H4 (cell line): Measurements from ENCODE around the gene HORMAD2. TPM values are rescaled to one million over a fixed set of nuclear protein-coding genes. Genes with fewer than 3 reads are reported as not detected.

Experiments used
- DNase-seq: peaks from one replicate; pipeline ENCODE4 v3.0.0-alpha.2; 2015; ENCODE audit warnings: low spot score
- total RNA-seq: library from RNA; depleted of rRNA; stranded (reverse); fragments of >200 nt; shearing (Covaris generic); gene quantifications from 2 replicates; pipeline ENCODE4 v1.2.3, GENCODE V29; 2014

Gene HORMAD2
- total RNA-seq, 1 experiment from 2014 or later, result not detected

- DNase-seq, result no peak
These were observed 87.5 kb downstream of the HORMAD2 start for GRCh38 chr22:30167734-30168133.

GRCh38 chr22:30169002-30169401, 88.7 kb downstream of the HORMAD2 start:
- no peak for DNase-seq

- DNase-seq, result no peak
These were observed 89.9 kb downstream of the HORMAD2 start for GRCh38 chr22:30170129-30170528.

DNA sequence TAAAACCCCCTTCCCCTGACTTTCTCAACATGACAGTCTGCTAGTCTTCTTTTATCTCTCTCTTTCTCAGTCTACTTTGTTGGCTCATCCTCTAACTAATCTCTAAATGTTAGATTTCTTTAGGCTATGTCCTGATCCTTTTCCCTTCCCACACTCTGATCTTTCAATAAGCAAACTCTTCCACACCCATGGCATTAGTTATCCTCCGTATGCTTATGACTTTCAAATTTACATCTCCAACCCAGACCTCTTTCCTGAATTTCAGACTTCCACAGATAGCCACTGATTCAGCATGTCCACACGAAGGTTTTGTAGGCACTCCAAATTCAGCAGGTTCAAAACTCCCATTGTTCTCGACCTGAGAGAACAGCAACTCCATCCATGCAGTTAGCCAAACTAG, 90.7 kb downstream of the HORMAD2 start:
- no peak for DNase-seq

GRCh38 chr22:30175690-30176288, 95.5 kb downstream of the HORMAD2 start:
- no peak for DNase-seq

GRCh38 chr22:30176431-30176830, 96.2 kb downstream of the HORMAD2 start:
- no peak for DNase-seq

DNA sequence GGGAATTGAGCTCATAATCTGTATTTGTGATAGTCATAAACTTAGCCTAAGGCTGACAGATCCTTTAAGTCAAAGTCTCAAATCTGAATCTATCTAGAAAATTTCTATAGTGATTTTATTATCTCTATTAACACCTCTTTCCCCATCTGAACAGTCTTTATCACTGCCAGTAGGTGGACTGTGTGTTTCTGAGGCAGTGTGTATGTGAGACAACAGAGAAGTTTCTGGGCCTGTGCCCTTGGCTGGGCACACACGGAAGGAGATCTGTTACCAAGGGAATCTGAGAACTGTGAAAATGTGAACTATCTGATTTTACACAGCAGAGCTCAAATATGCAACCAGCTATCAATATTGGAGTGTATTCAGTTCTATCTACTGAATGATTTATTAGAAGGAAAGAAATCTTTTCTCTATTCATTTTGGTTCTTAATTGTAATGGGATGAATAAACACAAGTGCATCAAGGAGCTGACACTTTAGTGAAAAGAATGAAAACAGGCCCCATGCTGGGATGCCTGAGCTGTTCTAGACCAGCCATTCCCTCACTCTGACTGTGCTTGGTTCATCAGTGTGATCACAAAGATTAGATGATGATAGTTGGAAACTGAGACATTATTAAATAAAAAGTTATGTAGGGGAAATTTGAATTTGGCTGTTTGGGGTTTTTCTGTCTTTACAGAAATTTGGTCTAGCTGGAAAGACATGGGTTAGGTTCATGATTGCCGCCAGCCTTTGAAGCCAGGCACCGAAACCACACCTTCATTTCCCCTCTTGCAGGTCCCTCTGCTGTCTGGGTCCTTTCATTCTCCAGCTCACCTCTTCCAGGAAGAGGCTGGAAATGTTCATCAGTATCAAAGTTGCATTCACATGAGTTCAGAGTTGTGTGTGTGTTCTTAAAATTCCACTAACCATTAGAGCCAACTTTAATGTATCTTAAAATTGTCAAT, 98.2 kb downstream of the HORMAD2 start:
- no peak for DNase-seq

DNA sequence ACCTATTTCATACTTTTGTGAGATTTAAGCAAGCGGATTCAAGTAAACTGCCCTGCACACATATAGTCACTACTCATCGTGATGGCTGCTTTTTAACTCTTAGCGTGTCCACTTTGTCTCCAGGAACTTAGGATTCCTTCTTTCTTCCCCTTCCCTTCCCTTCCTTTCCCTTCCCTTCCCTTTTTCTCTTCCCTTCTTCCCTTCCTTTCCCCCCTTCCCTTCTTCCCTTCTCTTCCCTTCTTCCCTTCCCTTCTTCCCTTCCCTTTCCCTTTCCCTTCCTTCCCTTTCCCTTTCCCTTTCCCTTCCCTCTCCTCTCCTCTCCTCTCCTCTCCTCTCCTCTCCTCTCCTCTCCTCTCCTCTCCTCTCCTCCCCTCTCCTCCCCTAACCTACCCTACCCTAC, 100.4 kb downstream of the HORMAD2 start:
- no peak for DNase-seq

DNA sequence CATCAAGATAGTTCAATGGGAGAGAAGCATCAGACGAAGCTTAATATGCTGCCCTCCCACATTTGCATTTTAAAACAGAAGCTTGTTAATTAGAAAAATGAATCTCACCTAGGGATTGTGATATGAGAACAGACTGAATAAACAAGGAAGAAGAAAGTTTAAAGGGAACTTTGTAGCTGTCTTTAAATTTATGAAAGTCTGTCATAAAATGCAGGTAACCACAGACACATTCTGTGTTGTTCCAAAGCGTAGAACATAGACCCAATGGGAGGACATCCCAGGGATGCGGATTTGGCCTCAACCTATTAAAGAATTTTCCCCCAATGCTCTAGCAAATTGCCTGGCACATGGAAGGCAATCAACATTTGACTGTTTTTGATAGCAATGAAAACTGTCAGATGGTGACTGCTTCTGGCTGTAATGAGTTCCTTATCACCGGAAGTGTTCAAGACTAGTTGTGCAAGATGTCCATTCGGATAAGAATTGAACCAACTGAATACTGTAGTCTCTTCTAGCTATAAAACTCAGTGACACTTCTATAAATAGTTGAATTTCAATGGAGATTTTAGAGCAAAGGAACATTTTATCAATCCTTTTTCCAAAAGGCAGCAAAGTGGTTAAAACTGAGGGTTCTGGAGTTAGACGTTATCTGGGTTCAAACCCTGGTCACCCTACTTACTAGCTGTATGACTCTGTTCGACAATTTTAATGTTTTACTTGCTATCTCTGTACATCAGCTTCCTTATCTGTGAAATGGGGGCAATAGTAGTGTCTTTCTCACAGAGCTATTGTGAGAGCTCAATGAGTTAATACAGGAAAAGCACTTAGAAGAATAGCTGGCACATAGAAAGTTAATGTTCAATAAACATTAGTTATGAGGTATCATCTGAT, 101.4 kb downstream of the HORMAD2 start:
- DNase-seq, result no peak

GRCh38 chr22:30182350-30182745, 102.1 kb downstream of the HORMAD2 start:
- DNase-seq, result no peak

DNA sequence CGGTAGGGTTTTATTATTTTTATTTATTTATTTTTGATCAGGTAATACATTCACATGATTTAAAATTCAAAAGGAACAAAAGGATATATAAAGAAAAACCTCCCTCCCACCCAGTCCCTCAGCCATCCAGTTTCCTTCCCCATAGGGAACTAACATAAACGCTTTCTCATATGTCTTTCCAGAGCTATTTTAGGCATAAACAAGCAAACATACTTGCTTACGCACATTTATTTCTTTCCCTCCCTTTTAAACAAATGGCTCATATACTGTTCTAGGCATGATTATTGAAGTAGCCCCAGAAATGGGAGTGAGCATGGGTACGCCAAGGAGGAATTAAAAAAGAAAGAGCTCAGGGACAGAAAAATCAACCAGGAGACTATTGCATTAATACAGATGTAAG, 102.6 kb downstream of the HORMAD2 start:
- DNase-seq, result peak; percentile 51

DNA sequence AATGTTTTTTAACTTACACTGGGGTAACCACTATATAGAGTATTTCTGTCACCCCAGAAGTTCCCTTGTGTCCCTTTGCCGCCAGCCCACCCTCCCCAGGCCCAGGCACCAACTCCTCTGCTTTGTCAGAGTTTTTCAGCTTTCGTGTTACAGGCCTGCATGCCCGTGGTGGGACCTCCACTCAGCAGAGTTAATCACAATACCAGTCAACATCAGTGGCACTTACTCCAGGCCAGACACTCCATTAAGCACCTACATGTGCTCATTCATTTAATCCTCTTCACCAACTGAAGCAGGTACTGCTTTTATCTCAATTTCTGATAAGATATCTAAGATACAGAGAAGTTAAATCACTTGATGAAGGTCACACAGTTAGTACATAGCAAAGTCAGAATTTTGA, 103.0 kb downstream of the HORMAD2 start:
- no peak for DNase-seq

DNA sequence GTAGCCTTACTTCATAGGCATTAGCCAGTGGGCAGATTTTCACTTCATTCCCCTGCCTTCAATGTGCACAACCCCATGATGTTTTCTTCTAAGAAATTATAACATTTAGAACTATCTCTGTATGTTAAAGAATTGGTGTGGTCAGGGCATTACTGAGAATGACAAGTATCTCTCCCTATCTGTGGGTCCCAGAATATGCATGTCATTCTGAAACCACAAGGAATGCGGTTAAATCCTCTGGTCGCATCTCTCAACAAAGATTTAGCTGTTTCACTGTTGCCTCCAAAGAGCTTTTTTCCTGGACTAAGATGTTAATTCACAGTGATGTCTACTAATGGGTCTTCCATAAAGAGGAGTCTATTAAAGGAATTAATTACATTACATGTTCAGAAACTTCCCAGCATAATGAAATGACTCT, 103.6 kb downstream of the HORMAD2 start:
- DNase-seq, result no peak

DNA sequence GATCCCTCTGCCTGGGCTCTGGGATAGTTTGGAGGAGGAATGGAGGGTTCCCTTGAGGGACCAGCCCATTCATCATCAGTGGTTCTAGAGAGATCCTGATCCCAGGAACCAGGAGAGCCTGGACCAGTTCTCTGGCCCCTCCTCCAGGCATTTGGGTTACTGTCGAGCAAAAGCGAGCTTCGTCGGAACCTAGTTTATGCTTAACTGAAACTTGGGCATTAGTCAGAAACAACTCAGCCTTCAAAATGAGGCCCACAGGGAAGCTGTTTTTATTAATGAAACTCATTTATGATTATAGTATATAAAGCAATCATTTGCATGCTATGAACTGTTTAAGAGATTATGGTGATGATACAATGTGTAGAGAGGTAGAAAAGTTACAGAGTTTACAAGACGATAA, 104.9 kb downstream of the HORMAD2 start:
- no peak for DNase-seq

GRCh38 chr22:30185549-30185948, 105.3 kb downstream of the HORMAD2 start:
- no peak for DNase-seq

DNA sequence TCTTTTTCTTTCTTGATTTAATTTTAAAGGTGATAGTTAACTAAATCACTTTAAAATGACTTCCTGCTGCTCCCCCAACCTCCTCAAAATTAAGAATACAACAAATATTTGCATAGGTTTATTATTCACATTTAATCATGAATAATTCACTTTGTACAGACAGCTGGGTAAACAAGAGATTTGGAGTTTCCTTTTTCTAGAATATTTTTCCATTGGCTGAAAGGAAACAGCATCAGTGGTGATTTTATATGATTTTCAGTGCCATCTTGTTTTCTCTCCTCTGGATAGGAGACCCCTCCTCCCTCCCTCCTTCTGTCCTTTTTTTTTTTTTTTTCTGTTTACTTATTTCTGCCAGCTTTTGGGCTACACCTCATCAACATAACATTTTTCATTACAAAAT, 105.8 kb downstream of the HORMAD2 start:
- DNase-seq, result no peak

- no peak for DNase-seq
These were observed 106.2 kb downstream of the HORMAD2 start for GRCh38 chr22:30186510-30186909.

DNA sequence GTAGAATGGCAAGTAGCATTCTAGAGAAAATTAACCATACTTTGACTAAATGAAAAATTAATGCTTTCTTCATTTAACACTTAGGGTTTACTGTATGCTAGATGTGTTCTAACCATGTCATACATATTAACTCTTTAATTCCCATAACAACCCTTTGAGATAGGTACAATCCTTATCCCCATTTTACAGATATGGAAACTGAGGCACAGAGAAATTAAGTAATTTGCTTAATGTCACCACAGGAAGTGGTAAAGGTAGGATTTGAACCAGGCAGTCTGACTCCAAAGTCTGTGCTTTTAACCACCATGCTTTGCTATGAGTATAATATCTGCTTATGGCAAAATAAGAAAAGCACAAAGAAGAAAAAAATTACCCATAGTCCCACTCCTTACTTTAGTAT, 106.8 kb downstream of the HORMAD2 start:
- DNase-seq, result no peak

DNA sequence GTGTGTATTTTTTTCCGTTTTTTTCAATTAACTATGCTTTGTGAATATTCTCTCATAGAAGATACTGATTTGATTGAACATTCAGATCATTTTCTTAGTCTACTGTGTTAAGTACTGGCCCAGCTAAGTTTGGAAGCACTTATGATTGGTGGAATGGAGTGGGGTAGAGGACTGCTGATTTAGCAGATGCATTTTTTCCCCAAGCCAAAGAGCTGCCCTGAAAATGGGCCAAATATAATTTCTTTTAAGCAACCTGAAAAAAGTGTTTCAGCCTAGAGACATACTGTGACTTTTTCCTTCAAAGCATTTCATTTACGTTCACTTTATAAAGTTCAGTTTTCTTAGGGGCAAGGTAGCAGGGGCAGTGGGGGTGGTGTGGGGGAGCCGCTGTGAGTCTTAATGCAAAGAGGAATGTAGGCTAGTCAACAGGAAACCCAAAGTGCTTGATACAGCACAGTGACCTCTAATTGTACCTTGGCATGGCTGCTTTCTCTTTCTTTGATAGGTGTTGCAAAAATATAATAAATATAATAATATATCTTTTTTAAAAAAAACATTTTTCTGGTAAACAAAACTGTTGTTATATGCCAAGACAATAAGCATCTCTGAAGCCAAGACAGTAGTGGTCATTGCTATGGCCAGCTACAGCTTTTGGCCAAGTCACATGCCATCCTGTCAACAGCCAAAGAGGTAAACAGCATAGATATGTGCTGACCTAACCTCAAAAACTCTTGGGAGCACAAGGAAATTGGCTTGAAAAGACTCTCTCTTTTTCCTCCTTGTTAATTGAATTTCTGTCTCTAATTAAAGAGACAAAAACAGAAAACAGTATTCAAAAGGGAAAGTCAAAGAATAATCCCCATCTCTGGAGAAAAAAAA, 107.5 kb downstream of the HORMAD2 start:
- DNase-seq, result no peak

DNA sequence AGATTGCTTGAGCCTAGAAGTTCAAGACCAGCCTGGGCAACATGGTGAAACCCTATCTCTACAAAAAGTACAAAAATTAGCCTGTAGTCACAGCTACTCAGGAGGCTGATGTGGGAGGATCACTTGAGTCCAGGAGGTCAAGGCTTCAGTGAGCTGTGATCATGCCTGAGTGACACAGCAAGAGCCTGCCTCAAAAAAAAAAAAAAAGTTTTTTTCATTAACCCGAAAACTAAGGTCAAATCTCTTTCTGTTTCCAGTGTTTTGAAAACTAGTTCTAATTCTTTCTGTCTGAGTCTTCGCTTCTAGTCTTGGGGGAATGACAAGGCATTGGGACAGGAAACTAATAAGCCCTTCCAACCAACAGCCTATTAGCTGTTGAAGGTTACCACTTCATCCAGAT, 108.6 kb downstream of the HORMAD2 start:
- DNase-seq, result no peak

- DNase-seq, result no peak
These were observed 110.3 kb downstream of the HORMAD2 start for GRCh38 chr22:30190574-30190973.
